WI38 (cell line): ENCODE results near the gene JPH2.

ENCODE experiments used
- H3K4me3 ChIP-seq: 2 replicates; pipeline ENCODE4 v1.5.1; 2011; ENCODE audit warnings: low read depth, mild to moderate bottlenecking, control low read depth, low read length
- TF ChIP-seq, protein P1 (sequence below): IDR thresholded peaks from 2 replicates; pipeline ENCODE4 v1.5.1; 2012; ENCODE audit warnings: low read depth, mild to moderate bottlenecking, control low read depth, low read length

JPH2 gene

DNA sequence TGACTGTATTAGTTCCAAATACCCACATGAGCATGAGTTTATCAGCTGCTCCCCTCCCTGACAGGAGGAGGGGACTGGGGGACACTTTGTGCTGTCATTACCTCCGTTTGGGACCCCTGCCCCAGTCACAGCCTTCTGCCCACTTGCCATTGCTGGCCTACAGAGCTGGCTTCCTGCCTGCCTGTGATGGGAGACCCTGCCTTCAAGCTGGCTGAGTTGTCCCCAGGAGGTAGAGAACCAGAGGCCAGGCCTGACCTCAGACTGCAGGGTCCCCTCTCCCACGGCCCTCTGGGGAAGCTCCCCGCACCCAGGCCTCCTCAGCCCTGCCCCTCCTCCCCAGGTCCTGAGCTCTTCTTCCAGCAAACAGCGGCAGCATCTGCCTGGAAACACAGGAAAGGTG is 105.5 kb downstream of the JPH2 start:
- H3K4me3 ChIP-seq: no peak overlapping the region
- TF ChIP-seq, protein P1, sequence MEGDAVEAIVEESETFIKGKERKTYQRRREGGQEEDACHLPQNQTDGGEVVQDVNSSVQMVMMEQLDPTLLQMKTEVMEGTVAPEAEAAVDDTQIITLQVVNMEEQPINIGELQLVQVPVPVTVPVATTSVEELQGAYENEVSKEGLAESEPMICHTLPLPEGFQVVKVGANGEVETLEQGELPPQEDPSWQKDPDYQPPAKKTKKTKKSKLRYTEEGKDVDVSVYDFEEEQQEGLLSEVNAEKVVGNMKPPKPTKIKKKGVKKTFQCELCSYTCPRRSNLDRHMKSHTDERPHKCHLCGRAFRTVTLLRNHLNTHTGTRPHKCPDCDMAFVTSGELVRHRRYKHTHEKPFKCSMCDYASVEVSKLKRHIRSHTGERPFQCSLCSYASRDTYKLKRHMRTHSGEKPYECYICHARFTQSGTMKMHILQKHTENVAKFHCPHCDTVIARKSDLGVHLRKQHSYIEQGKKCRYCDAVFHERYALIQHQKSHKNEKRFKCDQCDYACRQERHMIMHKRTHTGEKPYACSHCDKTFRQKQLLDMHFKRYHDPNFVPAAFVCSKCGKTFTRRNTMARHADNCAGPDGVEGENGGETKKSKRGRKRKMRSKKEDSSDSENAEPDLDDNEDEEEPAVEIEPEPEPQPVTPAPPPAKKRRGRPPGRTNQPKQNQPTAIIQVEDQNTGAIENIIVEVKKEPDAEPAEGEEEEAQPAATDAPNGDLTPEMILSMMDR: no peak

DNA sequence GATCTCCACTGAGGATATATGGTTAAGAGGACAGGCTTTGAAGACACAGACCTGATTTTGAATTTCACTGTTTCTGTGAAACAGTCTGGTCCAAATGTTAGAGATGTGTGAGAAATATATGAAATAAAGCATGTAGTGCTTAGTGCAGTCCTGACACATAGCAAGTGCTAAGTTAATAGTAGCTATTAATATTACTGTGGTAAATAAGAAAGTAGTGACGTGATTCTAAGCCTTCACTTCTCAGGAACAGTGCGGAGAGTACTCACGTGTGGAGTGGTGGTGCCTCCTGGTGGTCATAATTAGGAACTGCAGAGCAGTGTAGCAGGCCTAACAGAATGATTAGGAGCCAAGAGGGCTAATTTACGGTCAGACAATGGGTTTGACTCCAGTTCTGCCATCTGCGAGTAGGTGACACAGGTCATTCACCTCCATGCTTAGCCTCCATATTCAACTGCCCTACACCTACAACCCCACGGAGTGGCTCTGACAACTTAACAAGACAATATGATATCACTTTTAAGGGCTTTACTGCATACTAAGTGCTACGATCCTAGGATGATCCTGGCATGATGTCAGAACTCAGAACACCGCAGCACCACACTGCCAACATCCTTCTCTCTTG is 106.2 kb downstream of the JPH2 start:
- H3K4me3 ChIP-seq: no peak overlapping the region
- TF ChIP-seq, protein P1: peak; percentile 98

DNA sequence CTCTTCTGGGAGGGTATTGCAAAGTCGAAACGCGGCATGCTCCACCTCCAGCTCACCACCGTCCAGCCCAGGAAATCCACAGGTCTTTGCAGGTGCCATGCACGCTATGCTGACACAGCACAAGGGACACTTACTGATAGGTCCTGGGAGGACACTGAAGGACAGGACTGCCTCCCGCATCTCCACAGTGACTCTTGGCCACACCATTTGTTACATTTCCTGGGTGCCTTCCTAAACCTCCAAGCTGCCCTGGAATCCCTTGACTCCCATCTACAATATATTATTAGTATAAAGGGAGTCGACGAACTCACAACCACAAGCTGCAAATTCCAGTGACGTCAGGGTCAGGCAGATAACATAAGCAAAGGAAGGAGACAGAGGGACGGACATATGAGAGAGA is 106.9 kb downstream of the JPH2 start:
- TF ChIP-seq, protein P1: no peak

DNA sequence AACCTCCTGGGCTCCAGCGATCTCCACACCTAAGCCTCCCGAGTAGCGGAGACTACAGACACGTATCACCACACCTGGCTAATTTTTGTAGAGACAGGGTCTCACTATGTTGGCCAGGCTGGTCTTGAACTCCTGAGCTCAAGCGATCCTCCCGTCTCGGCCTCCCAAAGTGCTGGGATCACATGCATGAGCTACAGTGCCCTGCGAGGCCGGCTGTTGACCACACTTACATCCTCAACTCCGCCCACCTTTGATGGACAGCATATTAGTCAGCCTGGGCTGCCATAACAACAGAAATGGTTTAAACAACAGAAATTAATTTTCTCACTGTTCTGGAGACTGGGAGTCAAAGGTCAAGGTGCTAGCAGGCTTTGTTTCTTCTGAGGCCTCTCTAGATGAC is 107.7 kb downstream of the JPH2 start:
- no peak overlapping the region for H3K4me3 ChIP-seq
- TF ChIP-seq, protein P1: no peak

More for the DNA sequence above, 106.9 kb downstream of the JPH2 start:
- no peak overlapping the region for H3K4me3 ChIP-seq

DNA sequence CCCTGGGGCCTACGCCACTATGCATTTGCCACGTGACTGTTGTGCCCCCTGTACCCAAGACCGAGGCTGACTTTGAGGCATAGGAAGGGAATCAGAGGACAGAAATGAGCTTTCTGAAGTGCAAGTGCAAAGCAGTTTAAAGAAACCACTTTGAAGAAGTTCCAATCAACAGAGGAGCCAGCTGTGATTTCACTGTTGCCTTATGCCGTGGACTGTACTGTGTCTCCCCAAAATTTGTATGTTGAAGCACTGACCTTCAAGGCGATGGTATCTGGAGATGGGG is 111.1 kb downstream of the JPH2 start:
- TF ChIP-seq, protein P1: no peak
- H3K4me3 ChIP-seq: no peak overlapping the region

DNA sequence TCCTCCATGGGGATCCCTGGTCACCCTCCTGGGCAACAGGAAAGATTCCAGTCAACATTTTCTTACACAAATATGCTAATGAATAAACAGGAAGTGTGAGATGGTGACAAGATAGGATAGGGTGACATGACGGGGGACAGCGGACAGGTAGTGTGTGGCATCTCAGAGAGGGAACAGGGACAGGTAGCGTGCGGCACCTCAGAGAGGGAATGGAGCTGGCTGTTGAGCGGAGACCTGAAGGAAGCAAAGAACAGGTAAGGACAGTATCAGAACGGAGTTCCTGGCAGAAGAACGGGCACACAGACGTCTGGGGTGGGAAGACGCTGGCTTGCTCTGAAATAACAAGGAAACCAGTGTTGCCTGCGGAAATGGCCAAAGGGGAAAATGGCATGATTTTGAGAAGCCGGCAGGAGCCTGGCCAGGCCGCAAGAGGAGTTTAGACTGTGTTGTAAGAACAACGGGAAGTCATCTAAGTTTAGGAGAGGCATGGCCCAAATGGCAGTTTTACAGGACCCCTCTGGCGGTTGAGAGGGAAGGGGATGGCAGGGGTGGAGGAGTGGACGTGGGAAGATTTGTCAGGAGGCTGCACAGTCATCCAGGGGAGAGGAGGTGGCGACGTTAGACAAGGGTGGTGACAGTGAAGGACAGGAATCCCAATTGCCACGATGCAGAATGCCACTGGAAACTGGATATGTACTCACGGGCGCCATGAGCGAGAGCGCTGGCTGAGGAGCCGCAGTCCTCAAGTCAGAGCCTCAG is 111.6 kb downstream of the JPH2 start:
- TF ChIP-seq, protein P1: no peak
- no peak overlapping the region for H3K4me3 ChIP-seq

DNA sequence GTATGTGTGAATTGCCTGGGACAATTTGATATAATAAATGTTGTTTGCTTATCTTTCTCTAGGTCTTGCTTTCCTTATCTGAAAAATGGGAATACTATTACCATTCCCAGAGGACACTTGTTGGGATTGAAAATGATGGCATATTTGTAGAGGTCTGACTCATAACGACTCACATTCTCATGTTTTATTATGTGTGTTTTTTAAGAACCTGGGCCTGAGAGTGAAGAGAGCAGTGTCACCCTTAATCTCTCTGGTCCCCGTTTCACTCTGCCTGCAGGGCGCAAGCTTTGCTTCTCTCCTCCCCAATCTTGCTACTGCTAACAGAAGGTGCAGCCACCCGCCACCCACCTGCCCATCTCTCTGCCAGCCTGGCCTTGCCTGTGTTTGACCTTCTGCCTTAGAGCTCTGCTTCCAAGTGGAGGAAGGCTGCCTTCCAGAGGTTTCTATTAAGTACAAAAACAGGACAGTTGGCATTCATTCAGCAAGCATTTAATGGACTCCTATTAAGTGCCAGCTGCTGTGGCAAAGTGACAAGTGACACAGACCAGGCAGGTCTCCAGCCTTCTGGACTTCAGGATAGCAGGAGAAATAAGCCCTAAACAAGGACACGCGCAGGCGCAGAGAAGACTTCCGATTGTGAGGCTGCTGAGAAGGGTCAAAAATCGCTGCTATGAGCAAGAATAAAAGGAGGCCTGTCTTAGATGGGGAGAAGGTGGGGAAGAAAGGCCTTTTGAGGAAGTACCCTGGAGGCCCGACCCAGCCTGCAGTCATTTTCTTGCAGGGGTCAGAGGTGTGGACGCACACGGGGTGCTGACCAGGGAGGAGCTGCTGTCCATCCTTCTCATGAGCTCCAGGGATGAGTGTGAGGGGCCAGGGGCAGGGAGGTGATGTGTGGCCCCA is 112.5 kb downstream of the JPH2 start:
- TF ChIP-seq, protein P1: no peak
- no peak overlapping the region for H3K4me3 ChIP-seq
